Breast epithelium (tissue), 3 donors: ENCODE measurements around the gene SLC25A44.

Source experiments
- CTCF ChIP-seq, 3 donors: fragments of 450-650 bp; IDR thresholded peaks; one replicate each; pipeline ENCODE4 v1.5.1; 2016 to 2017; ENCODE audit warnings: antibody characterized with exemption in 3 of 3, mild to moderate bottlenecking in 3 of 3, moderate library complexity in 3 of 3
- POLR2A ChIP-seq: fragments of 450-650 bp; IDR thresholded peaks from one replicate; pipeline ENCODE4 v1.6.1; 2016; ENCODE audit warnings: antibody characterized with exemption, mild to moderate bottlenecking, moderate library complexity
- POLR2AphosphoS5 ChIP-seq, 3 donors: sonication (generic); formaldehyde crosslinking; IDR thresholded peaks; one replicate each; pipeline ENCODE4 v1.6.1; 2017; ENCODE audit warnings: antibody characterized with exemption in 3 of 3

- TF ChIP-seq CTCF (IDR thresholded peaks at IDR 0.05) (no peak), POLR2AphosphoS5 (IDR thresholded peaks at IDR 0.05) (no peak), POLR2A (no peak)
These were observed 48.8 kb downstream of the SLC25A44 start for GRCh38 chr1:156242738-156243137.
